ENCODE measurements around the gene TRIP13.
"Not testable (repeated sequence)": the region's sequence is repeated elsewhere in the genome, so short reads cannot be mapped to it uniquely, and the experiment has no call there.

Gene TRIP13

DNA sequence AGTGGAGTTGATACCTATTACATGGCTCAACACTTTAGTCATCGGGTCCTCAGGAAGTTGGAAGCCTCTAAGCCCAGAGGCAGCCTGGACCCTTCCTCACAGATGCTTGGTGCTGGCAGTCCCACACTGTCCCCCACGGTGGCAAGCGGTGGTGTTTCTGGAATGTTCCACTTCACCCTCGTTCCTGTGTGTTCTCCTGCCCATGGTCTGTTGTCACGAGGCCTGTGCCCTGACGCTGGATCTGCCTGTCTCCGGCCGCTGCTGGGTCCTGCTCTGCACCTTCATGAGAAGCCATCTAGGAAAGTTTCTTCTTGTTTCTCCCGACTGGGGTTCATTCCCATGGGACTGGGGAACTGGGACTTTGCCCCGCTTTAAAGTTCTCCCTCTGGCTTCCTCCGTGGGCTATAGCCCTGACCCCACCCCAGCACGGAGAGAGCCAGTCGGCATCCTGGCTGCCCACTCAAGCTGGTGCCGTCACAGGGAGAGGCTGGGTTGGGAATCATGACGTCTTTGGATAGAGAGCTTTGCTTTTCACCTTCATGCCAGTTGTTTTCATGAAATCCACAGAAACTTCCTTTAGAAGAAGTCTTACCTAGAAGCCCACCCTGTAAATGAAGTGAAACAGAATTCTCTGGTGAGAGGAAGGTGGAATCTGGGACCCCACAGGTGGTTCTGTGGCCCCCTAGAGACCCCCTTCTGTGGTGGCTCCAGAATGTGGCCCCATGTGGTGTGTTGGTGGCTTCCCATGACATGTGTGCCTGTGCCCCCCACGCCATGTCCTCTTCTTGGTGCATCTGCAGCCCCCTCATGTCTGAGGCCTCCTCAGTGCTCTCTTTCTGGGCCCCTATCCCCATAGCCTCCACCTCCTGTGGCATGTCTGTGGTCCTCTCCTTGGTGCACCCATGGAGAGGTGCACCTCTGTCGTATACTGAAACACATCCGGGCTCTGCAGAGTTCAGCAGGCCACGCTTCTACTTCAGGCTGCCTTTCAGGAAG, 43.8 kb downstream of the TRIP13 start:
- no peak for TF ChIP-seq JUND (IDR thresholded peaks at IDR 0.05; ENCODE audit: low read depth)
- in situ Hi-C loops (cut with HindIII; ENCODE audit: low pct_unique_long_range_greater_than_20kb, low sequenced_read_pairs): no loop called here
- no peak for DNase-seq (ENCODE audit: low read depth in 1 of 2, low spot score in 1 of 2)

DNA sequence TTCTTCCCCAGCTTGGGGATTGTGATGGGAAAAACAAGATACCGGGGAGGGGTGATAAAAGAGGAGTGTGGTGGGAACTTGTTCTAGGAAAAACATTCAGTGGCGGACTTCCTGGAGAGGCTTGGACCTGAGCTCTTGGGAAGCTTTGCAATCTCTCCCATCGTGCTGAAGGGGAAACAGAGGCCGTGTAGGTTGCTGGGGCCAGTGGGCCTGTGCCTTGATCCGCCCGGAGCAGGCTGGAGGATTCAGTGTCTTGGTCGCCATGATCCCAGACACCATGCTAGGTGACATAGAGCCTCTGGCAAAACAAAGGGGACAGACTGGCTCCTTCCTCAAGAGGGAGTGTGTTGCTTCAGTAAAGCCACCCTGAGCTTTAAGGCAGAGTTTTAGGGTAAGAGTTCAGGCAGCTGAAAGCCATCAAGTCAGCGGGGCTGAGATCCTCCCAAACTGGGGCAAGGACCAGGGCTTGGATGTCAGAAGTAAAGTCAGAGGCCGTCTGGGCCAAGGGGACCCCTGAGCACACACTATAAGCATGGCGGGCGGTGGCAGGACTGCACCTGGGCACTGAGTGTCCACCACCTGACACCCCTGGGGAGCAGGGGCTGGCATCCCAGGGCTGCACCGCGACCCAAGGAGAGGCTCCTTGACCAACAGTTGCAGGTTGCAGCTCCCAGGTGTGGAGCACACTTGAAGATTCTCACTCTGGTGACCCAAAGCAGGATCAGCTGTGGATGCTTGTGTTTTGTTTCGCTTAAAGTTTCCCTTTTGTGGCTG, 44.7 kb downstream of the TRIP13 start:
- TF ChIP-seq JUND (IDR thresholded peaks at IDR 0.05; ENCODE audit: low read depth): no peak
- in situ Hi-C loops (cut with HindIII; ENCODE audit: low pct_unique_long_range_greater_than_20kb, low sequenced_read_pairs): no loop called here
- DNase-seq (ENCODE audit: low read depth in 1 of 2, low spot score in 1 of 2): peak in 1 of 2 experiments; percentile 50

DNA sequence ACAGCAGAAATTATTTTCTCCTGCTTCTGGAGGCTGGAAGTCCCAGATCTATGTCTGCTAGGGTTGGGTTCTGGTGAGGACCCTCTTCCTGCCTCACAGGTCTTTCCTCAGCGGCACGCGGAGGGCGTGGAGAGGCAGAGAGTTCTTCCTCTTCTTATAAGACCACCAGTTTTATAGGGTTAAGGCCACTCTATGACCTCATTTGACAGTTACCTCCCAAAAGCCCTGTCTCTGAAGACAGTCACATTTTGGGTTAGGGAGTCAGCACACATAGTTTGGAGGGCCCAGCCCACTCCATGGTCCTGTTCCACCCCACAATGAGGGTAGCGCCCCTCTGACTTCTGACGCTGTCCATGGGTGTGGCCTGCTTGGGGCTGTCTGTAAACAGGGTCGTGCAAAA, 46.7 kb downstream of the TRIP13 start:
- TF ChIP-seq JUND (IDR thresholded peaks at IDR 0.05; ENCODE audit: low read depth): no peak
- in situ Hi-C loops (cut with HindIII; ENCODE audit: low pct_unique_long_range_greater_than_20kb, low sequenced_read_pairs): no loop called here

DNA sequence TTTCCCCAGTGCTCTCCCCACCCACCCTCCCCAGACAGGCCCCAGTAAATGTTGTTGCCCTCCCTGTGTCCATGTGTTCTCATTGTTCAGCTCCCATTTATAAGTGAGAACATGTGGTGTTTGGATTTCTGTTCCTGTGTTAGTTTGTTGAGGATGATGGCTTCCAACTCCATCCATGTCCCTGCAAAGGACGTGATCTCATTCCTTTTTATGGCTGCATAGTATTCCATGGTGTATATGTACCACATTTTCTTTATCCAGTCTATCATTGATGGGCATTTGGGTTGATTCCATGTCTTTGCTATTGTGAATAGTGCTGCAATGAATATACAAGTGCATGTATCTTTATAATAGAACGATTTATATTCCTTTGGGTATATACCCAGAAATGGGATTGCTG, 48.1 kb downstream of the TRIP13 start:
- DNase-seq (ENCODE audit: low read depth in 1 of 2, low spot score in 1 of 2); in situ Hi-C loops (cut with HindIII; ENCODE audit: low pct_unique_long_range_greater_than_20kb, low sequenced_read_pairs): not testable (repeated sequence)

More for the DNA sequence above, 46.7 kb downstream of the TRIP13 start:
- no peak for DNase-seq (ENCODE audit: low read depth in 1 of 2, low spot score in 1 of 2)

DNA sequence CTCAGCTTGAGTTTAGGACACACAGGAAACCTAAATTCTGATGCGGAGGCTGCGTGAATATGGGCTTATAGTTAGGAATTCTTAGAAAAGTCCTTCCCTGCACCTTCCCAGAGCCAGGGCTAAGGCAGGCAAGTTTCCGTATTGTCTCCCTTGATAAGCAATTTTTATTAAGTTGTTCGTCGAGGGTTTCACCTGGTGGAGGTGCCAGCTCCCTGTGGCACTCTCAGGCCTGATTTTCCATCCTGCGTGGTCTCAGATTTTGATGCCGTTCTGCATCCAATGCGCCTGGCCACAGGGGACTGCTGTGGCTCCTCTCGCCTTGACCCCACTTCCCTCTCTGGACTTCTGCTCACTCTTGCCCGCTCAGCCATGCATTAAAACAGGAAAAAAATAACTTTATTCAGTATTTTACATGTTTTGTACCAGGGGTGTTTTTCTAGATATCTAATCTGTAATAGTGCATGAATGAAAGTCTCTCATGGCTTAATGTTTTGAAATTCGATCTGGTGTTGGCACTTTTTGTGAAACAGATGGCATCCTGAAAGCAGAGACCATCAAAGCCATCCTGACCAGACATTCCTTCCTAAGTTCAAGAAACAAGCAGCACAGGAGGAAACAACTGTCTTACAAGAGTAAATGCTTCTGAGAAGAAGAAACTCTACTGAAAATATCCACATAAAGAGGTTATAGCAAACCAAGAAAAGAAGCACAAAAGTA, 50.7 kb downstream of the TRIP13 start:
- no peak for TF ChIP-seq JUND (IDR thresholded peaks at IDR 0.05; ENCODE audit: low read depth)
- in situ Hi-C loops (cut with HindIII; ENCODE audit: low pct_unique_long_range_greater_than_20kb, low sequenced_read_pairs): no loop called here
- no peak for DNase-seq (ENCODE audit: low read depth in 1 of 2, low spot score in 1 of 2)

DNA sequence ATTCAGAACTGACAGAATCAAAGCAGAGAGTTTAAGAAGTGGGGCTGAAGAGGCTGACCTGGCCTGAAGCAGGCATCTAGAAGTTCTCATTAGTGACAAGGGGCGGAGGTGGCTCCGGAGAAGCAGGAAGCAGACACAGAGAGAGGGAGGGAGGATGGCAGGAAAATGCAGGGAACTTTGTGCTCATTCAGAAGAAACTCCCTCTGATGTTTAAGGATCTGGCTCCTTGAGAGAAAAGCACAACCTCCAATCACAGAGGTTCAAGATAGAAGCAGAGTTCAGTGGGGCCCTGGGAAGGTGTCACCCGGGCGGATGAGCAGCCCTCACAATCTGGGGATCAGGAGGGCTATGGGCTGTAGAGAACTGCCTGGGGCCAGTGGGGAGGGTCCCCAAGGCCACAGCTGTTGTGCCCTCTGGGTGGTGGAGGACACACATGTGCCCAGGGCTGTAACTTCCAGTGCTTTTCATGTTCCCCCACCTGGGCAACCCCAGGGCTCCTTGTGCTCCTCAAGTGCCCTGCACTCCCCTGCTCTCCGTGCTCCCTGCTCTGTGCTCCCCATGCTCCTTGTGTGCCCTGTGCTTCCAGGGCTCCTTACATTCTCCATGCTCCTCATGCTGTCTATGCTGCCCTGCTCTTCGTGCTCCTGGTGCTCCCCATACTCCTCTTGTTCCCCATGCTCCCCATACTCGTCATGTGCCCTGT, 51.4 kb downstream of the TRIP13 start:
- in situ Hi-C loops (cut with HindIII; ENCODE audit: low pct_unique_long_range_greater_than_20kb, low sequenced_read_pairs): no loop called here

DNA sequence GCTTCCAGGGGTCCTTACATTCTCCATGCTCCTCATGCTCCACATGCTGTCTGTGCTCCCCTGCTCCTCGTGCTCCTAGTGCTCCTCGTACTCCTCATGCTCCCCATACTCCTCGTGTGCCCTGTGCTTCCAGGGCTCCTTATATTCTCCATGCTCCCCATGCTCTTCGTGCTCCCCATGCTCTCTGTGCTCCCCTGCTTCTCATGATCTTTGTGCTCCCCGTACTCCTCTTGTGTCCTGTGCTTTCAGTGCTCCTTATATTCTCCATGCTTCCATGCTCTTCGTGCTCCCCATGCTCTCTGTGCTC, 51.9 kb downstream of the TRIP13 start:
- in situ Hi-C loops (cut with HindIII; ENCODE audit: low pct_unique_long_range_greater_than_20kb, low sequenced_read_pairs): no loop called here
- no peak for TF ChIP-seq JUND (IDR thresholded peaks at IDR 0.05; ENCODE audit: low read depth)
- no peak for DNase-seq (ENCODE audit: low read depth in 1 of 2, low spot score in 1 of 2)

More for the DNA sequence above, 51.4 kb downstream of the TRIP13 start:
- peak in 1 of 2 experiments; percentile 30 for DNase-seq (ENCODE audit: low read depth in 1 of 2, low spot score in 1 of 2)
- TF ChIP-seq JUND (IDR thresholded peaks at IDR 0.05; ENCODE audit: low read depth): no peak

DNA sequence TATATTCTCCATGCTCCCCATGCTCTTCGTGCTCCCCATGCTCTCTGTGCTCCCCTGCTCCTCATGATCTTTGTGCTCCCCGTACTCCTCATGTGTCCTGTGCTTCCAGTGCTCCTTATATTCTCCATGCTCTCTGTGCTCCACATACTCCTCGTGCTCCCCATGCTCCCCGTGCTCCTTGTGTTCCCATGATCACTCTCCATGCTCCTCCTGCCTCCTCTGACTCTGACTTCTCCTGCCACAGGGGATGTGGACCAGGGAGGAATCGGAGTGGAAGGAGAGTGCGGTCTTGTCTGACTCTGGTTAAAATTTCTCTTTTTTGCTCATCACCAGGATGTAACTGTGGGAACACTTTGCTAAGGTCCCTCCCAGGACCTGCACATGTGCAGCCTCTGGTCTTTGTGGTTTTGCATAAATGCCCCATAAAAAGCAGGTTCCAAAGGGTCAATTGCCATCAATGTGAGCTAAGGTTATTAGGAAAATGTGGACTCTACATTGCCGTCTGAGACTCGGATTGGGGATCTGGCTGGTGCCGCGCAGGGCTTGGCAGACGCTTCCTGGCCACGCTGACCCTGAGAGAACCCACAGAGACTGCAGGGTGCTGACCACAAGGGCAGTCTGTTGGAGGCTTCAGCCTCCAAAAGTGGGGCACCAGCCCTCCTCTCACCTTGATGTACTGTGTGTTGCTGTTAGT, 52.5 kb downstream of the TRIP13 start:
- no peak for DNase-seq (ENCODE audit: low read depth in 1 of 2, low spot score in 1 of 2)
- in situ Hi-C loops (cut with HindIII; ENCODE audit: low pct_unique_long_range_greater_than_20kb, low sequenced_read_pairs): no loop called here
- no peak for TF ChIP-seq JUND (IDR thresholded peaks at IDR 0.05; ENCODE audit: low read depth)

DNA sequence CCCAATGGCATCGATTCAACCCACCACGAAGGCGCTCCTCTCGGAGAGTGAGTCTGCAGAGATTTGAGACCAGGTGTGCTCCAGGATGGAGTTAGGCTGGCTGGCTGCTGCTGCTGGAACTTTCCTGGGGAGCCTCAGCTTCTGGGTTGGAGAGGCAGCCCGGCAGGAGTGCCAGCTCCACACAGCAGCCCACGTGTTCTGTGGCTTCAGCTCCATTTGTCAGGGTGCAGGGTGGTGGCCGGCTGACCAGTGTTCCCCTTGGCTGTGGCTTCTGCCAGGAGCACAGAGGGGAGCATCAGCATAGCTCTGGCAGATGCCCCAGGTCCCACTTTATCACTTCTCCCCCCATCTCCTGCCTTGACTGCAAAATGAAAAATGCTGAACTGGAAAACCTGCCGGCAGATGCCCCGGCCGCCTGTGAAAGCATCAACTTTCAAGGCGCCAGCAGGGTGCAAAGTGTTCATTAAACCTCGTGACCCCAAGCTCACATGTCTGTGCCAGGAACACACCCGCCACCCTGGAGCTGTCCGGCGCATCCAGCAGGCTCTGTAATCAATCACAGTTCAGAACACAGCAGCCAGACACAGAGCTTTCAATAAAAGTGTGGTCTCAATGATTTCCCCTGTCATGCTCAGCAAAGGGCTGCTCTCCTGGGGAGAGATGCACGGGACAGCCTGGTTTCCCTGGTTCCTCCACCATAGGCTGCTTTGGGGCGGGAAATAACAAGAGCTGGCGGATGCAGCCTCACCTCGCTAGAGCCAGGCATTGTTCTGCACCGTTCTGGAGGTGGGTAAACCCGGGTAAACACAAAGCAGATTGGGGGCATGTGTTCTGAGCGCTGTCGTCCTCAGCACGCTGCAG, 53.2 kb downstream of the TRIP13 start:
- DNase-seq (ENCODE audit: low read depth in 1 of 2, low spot score in 1 of 2): peak; percentile 41 to 45
- in situ Hi-C loops (cut with HindIII; ENCODE audit: low pct_unique_long_range_greater_than_20kb, low sequenced_read_pairs): no loop called here
- TF ChIP-seq JUND (IDR thresholded peaks at IDR 0.05; ENCODE audit: low read depth): no peak

DNA sequence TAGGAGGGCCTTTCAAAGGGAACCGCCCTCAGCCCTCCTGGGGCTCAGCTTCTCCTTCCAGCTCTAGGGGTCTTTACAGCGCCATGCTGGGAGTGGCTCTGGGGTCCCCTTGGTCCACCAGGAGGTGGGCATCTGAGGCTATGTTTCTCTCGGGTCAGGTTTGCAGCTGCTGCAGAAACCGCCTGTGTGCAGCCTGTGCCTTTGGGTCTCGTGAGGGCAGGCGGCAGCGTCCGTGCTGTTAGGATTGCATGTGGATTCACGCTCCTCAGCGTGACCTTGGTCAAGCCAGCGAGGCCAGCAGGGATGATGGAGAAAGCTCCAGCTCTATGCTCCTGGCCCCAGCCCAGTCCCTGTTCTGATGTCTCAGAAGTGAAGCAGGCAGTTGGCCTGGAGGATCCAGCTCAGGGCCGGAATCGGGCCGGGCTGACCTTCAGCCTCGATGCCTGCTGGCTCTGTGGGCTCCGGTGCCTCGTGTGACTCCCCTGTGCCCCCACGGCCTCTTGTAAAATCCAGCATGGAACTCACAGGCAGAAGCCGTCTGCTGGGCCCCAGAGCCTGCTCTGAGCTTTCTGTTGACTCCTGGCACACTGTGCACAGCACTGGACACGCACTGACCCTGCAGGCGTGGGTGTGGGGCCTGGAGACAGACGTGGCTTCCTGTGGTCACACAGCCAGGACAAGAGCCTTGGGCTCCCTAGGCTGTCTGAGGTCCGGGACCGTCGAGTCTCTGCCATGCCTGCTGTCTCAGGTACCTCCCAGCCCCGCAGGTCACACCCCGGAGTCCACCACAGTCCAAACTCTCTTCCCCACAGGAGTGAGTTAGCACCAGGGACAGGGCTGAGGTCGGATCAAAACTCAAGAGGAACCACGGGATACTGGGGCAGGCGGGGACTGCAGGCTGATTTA, 54.3 kb downstream of the TRIP13 start:
- DNase-seq (ENCODE audit: low read depth in 1 of 2, low spot score in 1 of 2): peak in 1 of 2 experiments; percentile 40
- in situ Hi-C loops (cut with HindIII; ENCODE audit: low pct_unique_long_range_greater_than_20kb, low sequenced_read_pairs): no loop called here
- TF ChIP-seq JUND (IDR thresholded peaks at IDR 0.05; ENCODE audit: low read depth): no peak

All from T47D (cell line).